ENCODE measurements around the gene OR4D1. TPM values are rescaled to one million over a fixed set of nuclear protein-coding genes. Genes with fewer than 3 reads are reported as not detected.

The OR4D1 gene
- total and polyA plus RNA-seq, 7 donors = 0.07 TPM; not detected in 6

- no peak for DNase-seq
- no peaks in the 10 kb centered on the region for H3K9me3 ChIP-seq
- WGBS, 2 donors = 79 to 89% methylated on average over 4 of the region's 4 CpGs
- no peak overlapping the region for H3K27ac ChIP-seq
- H3K4me3 ChIP-seq = no peak overlapping the region
- H3K4me1 ChIP-seq = no peaks in the 10 kb centered on the region
- TF ChIP-seq EP300 (IDR thresholded peaks at IDR 0.05) (no peak), CTCF (IDR thresholded peaks at IDR 0.05) (no peak), POLR2AphosphoS5 (IDR thresholded peaks at IDR 0.05) (no peak), POLR2A (IDR thresholded peaks at IDR 0.05) (no peak)
- no peaks in the 10 kb centered on the region for H3K36me3 ChIP-seq
- H3K27me3 ChIP-seq = peaks cover 0 to 30% (median 9%) of the 10 kb centered on the region in 3 donors
- intact Hi-C loops (cut with DNase I) = no loop called here
These were observed 38.4 kb downstream of the OR4D1 start for GRCh38 chr17:58186591-58186990.

- WGBS, 2 donors = 84 to 94% methylated on average over 6 of the region's 6 CpGs
- H3K9me3 ChIP-seq = no peaks in the 10 kb centered on the region
- no peak for DNase-seq
- no peaks in the 10 kb centered on the region for H3K36me3 ChIP-seq
- no peak for TF ChIP-seq EP300 (IDR thresholded peaks at IDR 0.05)
- TF ChIP-seq POLR2A (IDR thresholded peaks at IDR 0.05) = no peak
- TF ChIP-seq CTCF (IDR thresholded peaks at IDR 0.05) = no peak
- no peak for TF ChIP-seq POLR2AphosphoS5 (IDR thresholded peaks at IDR 0.05)
- H3K4me3 ChIP-seq = no peak overlapping the region
- H3K27me3 ChIP-seq = peaks cover 0 to 32% (median 13%) of the 10 kb centered on the region in 3 donors
- H3K27ac ChIP-seq = no peak overlapping the region
- intact Hi-C loops (cut with DNase I) = no loop called here
- no peaks in the 10 kb centered on the region for H3K4me1 ChIP-seq
These were observed 38.9 kb downstream of the OR4D1 start for GRCh38 chr17:58187063-58187462.

GRCh38 chr17:58187675-58188074 is 39.5 kb downstream of the OR4D1 start:
- Histone ChIP-seq H3K4me1 (no peaks in the 10 kb centered on the region), H3K4me3 (no peak overlapping the region), H3K36me3 (no peaks in the 10 kb centered on the region), H3K27me3 (peaks cover 0 to 36% (median 13%) of the 10 kb centered on the region in 3 donors), H3K9me3 (no peaks in the 10 kb centered on the region), H3K27ac (no peak overlapping the region)
- no peak for TF ChIP-seq CTCF (IDR thresholded peaks at IDR 0.05)
- no peak for TF ChIP-seq POLR2A (IDR thresholded peaks at IDR 0.05)
- TF ChIP-seq POLR2AphosphoS5 (IDR thresholded peaks at IDR 0.05) = no peak
- no peak for TF ChIP-seq EP300 (IDR thresholded peaks at IDR 0.05)
- 16 to 51% methylated on average over 7 of the region's 7 CpGs for WGBS, 2 donors
- intact Hi-C loops (cut with DNase I) = no loop called here
- no peak for DNase-seq

DNA sequence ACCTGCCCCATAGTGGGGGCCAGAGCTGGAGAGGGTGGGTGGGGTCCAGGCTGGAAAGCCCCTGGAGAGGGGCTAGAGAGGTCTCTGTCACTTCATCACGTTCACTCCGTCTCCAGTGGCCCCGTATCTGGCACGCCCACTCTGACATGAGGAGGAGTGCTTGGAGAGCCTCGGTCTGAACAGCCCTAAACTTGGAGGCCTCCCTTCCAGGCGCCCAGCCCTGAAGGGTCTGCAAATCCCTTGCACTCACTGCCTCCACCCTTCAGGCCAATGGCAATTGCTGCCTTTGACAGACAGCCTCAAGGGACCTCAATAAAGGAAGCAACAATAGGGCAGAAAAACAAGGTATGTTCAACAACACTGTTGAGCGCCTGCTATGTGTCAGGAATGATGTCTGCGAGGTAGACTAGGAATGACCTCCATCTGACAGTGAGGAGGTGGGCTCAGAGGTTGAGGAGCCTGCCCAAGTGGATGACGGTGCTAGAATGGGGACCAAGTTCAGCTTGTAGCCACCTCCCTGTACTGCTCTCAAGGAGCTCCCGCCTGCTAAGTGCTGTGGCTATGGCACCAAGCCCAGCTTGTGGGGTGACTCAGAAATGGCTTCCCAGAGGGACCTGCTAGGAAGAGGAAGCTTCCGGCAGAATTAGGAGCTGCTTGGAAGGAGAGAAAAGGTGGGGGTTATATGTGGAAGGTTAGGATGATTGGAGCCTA is 41.4 kb downstream of the OR4D1 start:
- intact Hi-C loops (cut with DNase I) = no loop called here
- no peaks in the 10 kb centered on the region for H3K4me1 ChIP-seq
- no peaks in the 10 kb centered on the region for H3K9me3 ChIP-seq
- H3K4me3 ChIP-seq = no peak overlapping the region
- H3K36me3 ChIP-seq = no peaks in the 10 kb centered on the region
- WGBS, 2 donors = 59 to 69% methylated on average over 11 of the region's 11 CpGs
- peaks cover 0 to 40% (median 13%) of the 10 kb centered on the region in 3 donors for H3K27me3 ChIP-seq
- DNase-seq = no peak
- H3K27ac ChIP-seq = no peak overlapping the region
- no peak for TF ChIP-seq POLR2AphosphoS5 (IDR thresholded peaks at IDR 0.05)
- TF ChIP-seq POLR2A (IDR thresholded peaks at IDR 0.05) = no peak
- no peak for TF ChIP-seq EP300 (IDR thresholded peaks at IDR 0.05)
- TF ChIP-seq CTCF (IDR thresholded peaks at IDR 0.05) = no peak

Measured in sigmoid colon (tissue), 7 donors.